IPS-18a (cell line): ENCODE results near the gene SPNS3.

Experiments used
- H3K27ac ChIP-seq: one replicate; pipeline ENCODE4 v1.5.1; 2013; ENCODE audit warnings: low read length
- H3K27me3 ChIP-seq: one replicate; pipeline ENCODE4 v1.6.1; 2013; ENCODE audit warnings: mild to moderate bottlenecking, low read length; ENCODE audit not compliant: control insufficient read depth, insufficient read depth
- H3K36me3 ChIP-seq: one replicate; pipeline ENCODE4 v1.6.1; 2013; ENCODE audit warnings: low read depth, low read length; ENCODE audit not compliant: control insufficient read depth
- H3K4me1 ChIP-seq: one replicate; pipeline ENCODE4 v1.6.1; 2013; ENCODE audit warnings: low read depth, low read length; ENCODE audit not compliant: control insufficient read depth
- H3K4me3 ChIP-seq: one replicate; pipeline ENCODE4 v1.5.1; 2013; ENCODE audit warnings: low read length
- H3K9ac ChIP-seq: one replicate; pipeline ENCODE4 v1.6.1; 2013; ENCODE audit warnings: mild to moderate bottlenecking, low read length, moderate library complexity
- H3K9me3 ChIP-seq: one replicate; pipeline ENCODE4 v1.6.1; 2013; ENCODE audit warnings: low read depth, low read length; ENCODE audit not compliant: control insufficient read depth

Gene SPNS3

GRCh38 chr17:4448197-4448980 is 14.6 kb downstream of the SPNS3 start:
- Histone ChIP-seq H3K9ac (no peak overlapping the region), H3K27ac (no peak overlapping the region), H3K36me3 (no peaks in the 10 kb centered on the region), H3K4me3 (no peak overlapping the region), H3K9me3 (no peaks in the 10 kb centered on the region), H3K27me3 (no peaks in the 10 kb centered on the region), H3K4me1 (no peaks in the 10 kb centered on the region)

GRCh38 chr17:4449736-4450135 is 16.0 kb downstream of the SPNS3 start:
- Histone ChIP-seq H3K27ac (no peak overlapping the region), H3K9me3 (no peaks in the 10 kb centered on the region), H3K9ac (no peak overlapping the region), H3K4me3 (no peak overlapping the region), H3K27me3 (no peaks in the 10 kb centered on the region), H3K4me1 (no peaks in the 10 kb centered on the region), H3K36me3 (no peaks in the 10 kb centered on the region)

- H3K36me3 ChIP-seq = no peaks in the 10 kb centered on the region
- no peak overlapping the region for H3K4me3 ChIP-seq
- no peak overlapping the region for H3K9ac ChIP-seq
- H3K27ac ChIP-seq = no peak overlapping the region
- no peaks in the 10 kb centered on the region for H3K9me3 ChIP-seq
- no peaks in the 10 kb centered on the region for H3K4me1 ChIP-seq
- no peaks in the 10 kb centered on the region for H3K27me3 ChIP-seq
These were observed 17.1 kb downstream of the SPNS3 start for GRCh38 chr17:4450710-4451316.

GRCh38 chr17:4453812-4454591 is 20.3 kb downstream of the SPNS3 start:
- Histone ChIP-seq H3K4me1 (no peaks in the 10 kb centered on the region), H3K9me3 (no peaks in the 10 kb centered on the region), H3K27me3 (no peaks in the 10 kb centered on the region), H3K36me3 (no peaks in the 10 kb centered on the region), H3K9ac (no peak overlapping the region), H3K4me3 (no peak overlapping the region), H3K27ac (no peak overlapping the region)

- no peak overlapping the region for H3K27ac ChIP-seq
- H3K36me3 ChIP-seq = no peaks in the 10 kb centered on the region
- H3K27me3 ChIP-seq = no peaks in the 10 kb centered on the region
- no peaks in the 10 kb centered on the region for H3K9me3 ChIP-seq
- no peaks in the 10 kb centered on the region for H3K4me1 ChIP-seq
- H3K9ac ChIP-seq = no peak overlapping the region
- no peak overlapping the region for H3K4me3 ChIP-seq
These were observed 26.9 kb downstream of the SPNS3 start for GRCh38 chr17:4460661-4461060.

- no peaks in the 10 kb centered on the region for H3K36me3 ChIP-seq
- H3K27me3 ChIP-seq = no peaks in the 10 kb centered on the region
- no peak overlapping the region for H3K4me3 ChIP-seq
- H3K4me1 ChIP-seq = no peaks in the 10 kb centered on the region
- no peak overlapping the region for H3K9ac ChIP-seq
- H3K27ac ChIP-seq = no peak overlapping the region
- no peaks in the 10 kb centered on the region for H3K9me3 ChIP-seq
These were observed 30.2 kb downstream of the SPNS3 start for GRCh38 chr17:4463818-4464476.

- no peaks in the 10 kb centered on the region for H3K9me3 ChIP-seq
- no peaks in the 10 kb centered on the region for H3K27me3 ChIP-seq
- no peaks in the 10 kb centered on the region for H3K36me3 ChIP-seq
- H3K9ac ChIP-seq = no peak overlapping the region
- no peaks in the 10 kb centered on the region for H3K4me1 ChIP-seq
- H3K27ac ChIP-seq = no peak overlapping the region
- no peak overlapping the region for H3K4me3 ChIP-seq
These were observed 32.0 kb downstream of the SPNS3 start for GRCh38 chr17:4465786-4466185.

- H3K27me3 ChIP-seq = no peaks in the 10 kb centered on the region
- H3K9me3 ChIP-seq = no peaks in the 10 kb centered on the region
- H3K9ac ChIP-seq = no peak overlapping the region
- H3K27ac ChIP-seq = no peak overlapping the region
- H3K36me3 ChIP-seq = no peaks in the 10 kb centered on the region
- no peak overlapping the region for H3K4me3 ChIP-seq
- no peaks in the 10 kb centered on the region for H3K4me1 ChIP-seq
These were observed 33.5 kb downstream of the SPNS3 start for GRCh38 chr17:4467287-4467686.

GRCh38 chr17:4469552-4469951 is 35.8 kb downstream of the SPNS3 start:
- no peaks in the 10 kb centered on the region for H3K36me3 ChIP-seq
- no peaks in the 10 kb centered on the region for H3K27me3 ChIP-seq
- H3K4me1 ChIP-seq = no peaks in the 10 kb centered on the region
- H3K9ac ChIP-seq = no peak overlapping the region
- no peaks in the 10 kb centered on the region for H3K9me3 ChIP-seq
- no peak overlapping the region for H3K27ac ChIP-seq
- H3K4me3 ChIP-seq = no peak overlapping the region

- H3K27me3 ChIP-seq = no peaks in the 10 kb centered on the region
- H3K27ac ChIP-seq = no peak overlapping the region
- no peaks in the 10 kb centered on the region for H3K9me3 ChIP-seq
- no peak overlapping the region for H3K9ac ChIP-seq
- no peaks in the 10 kb centered on the region for H3K4me1 ChIP-seq
- H3K36me3 ChIP-seq = no peaks in the 10 kb centered on the region
- H3K4me3 ChIP-seq = no peak overlapping the region
These were observed 38.5 kb downstream of the SPNS3 start for GRCh38 chr17:4472286-4472685.

- H3K36me3 ChIP-seq = no peaks in the 10 kb centered on the region
- no peaks in the 10 kb centered on the region for H3K4me1 ChIP-seq
- H3K9me3 ChIP-seq = no peaks in the 10 kb centered on the region
- no peaks in the 10 kb centered on the region for H3K27me3 ChIP-seq
- no peak overlapping the region for H3K9ac ChIP-seq
- no peak overlapping the region for H3K4me3 ChIP-seq
- H3K27ac ChIP-seq = no peak overlapping the region
These were observed 40.4 kb downstream of the SPNS3 start for GRCh38 chr17:4474093-4474492.
